Measurements from ENCODE around the gene ACTL7A. TPM values are rescaled to one million over a fixed set of nuclear protein-coding genes. Genes with fewer than 3 reads are reported as not detected.

Gene ACTL7A
- total and polyA plus RNA-seq, 2 of the 4 experiments (the other 2 are of a cell fraction) = not detected

GRCh38 chr9:108860354-108860753 is 1.7 kb upstream of the ACTL7A start:
- H3K9me3 ChIP-seq (ENCODE audit: control insufficient read depth, insufficient read depth, low read length) = no peaks in the 10 kb centered on the region
- DNase-seq (peak; percentile 7), ATAC-seq (ENCODE audit: low read depth) (no peak)
- no peaks in the 10 kb centered on the region for H3K79me1 ChIP-seq (ENCODE audit: low read depth in 1 of 2, low read length in 2 of 2)
- no peak overlapping the region for H3K4ac ChIP-seq (ENCODE audit: low read depth, low read length)
- no peaks in the 10 kb centered on the region for H4K20me1 ChIP-seq (ENCODE audit: insufficient read depth, low read length)
- H4K91ac ChIP-seq (ENCODE audit: insufficient read depth, low read depth, low read length) = no peak overlapping the region
- H2AFZ ChIP-seq (replicated peaks; ENCODE audit: low read length, poor library complexity) = no peak overlapping the region
- no peak overlapping the region for H3K56ac ChIP-seq (ENCODE audit: extremely low read depth, insufficient read depth, low read length)
- H2BK120ac ChIP-seq (ENCODE audit: low read depth, low read length) = no peak overlapping the region
- dilution Hi-C loops (cut with HindIII; ENCODE audit: low sequenced_read_pairs, unreplicated experiment) (no loop called here), in situ Hi-C loops (cut with MboI; ENCODE audit: low sequenced_read_pairs) (no loop called here), intact Hi-C loops (cut with micrococcal nuclease) (no loop called here)
- H3K9me1 ChIP-seq (ENCODE audit: insufficient read depth, low read length) = no peaks in the 10 kb centered on the region
- H3K23ac ChIP-seq (ENCODE audit: low read depth, low read length) = no peak overlapping the region
- WGBS, 2 experiments (ENCODE audit: extremely low coverage in 2 of 2, insufficient read length in 1 of 2) = 94% methylated on average over 2 of the region's 4 CpGs; no CpG with 5 or more reads in 1 of the 2 experiments
- no peak overlapping the region for H2BK20ac ChIP-seq (ENCODE audit: low read depth, low read length)
- peaks cover 2% of the 10 kb centered on the region for H3K27me3 ChIP-seq (ENCODE audit: control insufficient read depth, insufficient read depth, low read length)
- no peak overlapping the region for H3K18ac ChIP-seq (ENCODE audit: low read depth, low read length)
- H2BK15ac ChIP-seq (ENCODE audit: low read depth, low read length) = no peak overlapping the region
- CTCF ChIA-PET = interaction anchor here (1.6 kb wide), 1 partner anchor 18 kb away, joined by 4 read pairs; no protein-coding TSS in a partner anchor
- no peak overlapping the region for H3K27ac ChIP-seq (ENCODE audit: insufficient read depth, low read length)
- H3K9ac ChIP-seq (ENCODE audit: low read depth, low read length) = no peak overlapping the region
- POLR2A ChIA-PET (ENCODE audit: unreplicated experiment) = no interaction called here
- no peaks in the 10 kb centered on the region for H3K36me3 ChIP-seq (ENCODE audit: control insufficient read depth, insufficient read depth, low read length)
- H2BK5ac ChIP-seq (ENCODE audit: low read depth, low read length, poor library complexity, severe bottlenecking) = no peak overlapping the region
- H3K4me2 ChIP-seq (ENCODE audit: low read depth, low read length) = no peak overlapping the region
- TF ChIP-seq FOS (IDR thresholded peaks at IDR 0.05; ENCODE audit: low read depth, low read length) (no peak), NFE2L2 (IDR thresholded peaks at IDR 0.05; ENCODE audit: low read depth, low read length) (no peak), CTCF (conservative IDR thresholded peaks at IDR 0.05; ENCODE audit: low read depth, low read length) (no peak), CEBPB (IDR thresholded peaks at IDR 0.05; ENCODE audit: low read depth, low read length) (peak; percentile 83), MXI1 (IDR thresholded peaks at IDR 0.05; ENCODE audit: borderline replicate concordance, low read depth, low read length) (no peak)
- H3K4me1 ChIP-seq (ENCODE audit: control insufficient read depth, insufficient read depth, low read length) = no peaks in the 10 kb centered on the region
- no peak overlapping the region for H3K14ac ChIP-seq (replicated peaks; ENCODE audit: low read depth, low read length)
- no peak overlapping the region for H3K4me3 ChIP-seq (ENCODE audit: insufficient read depth, low read depth, low read length)
- no peak overlapping the region for H4K8ac ChIP-seq (ENCODE audit: low read depth in 2 of 2, low read length in 2 of 2)
- H2AK5ac ChIP-seq (ENCODE audit: low read depth, low read length) = no peak overlapping the region
- no peak overlapping the region for H4K5ac ChIP-seq (ENCODE audit: low read depth, low read length)
- BruUV-seq (replicated peaks) = no TSS peak
- no peak overlapping the region for H2AK9ac ChIP-seq (replicated peaks; ENCODE audit: low read depth, low read length, poor library complexity)

Data from IMR-90 (cell line).